T-helper 22 cell (primary cell): ENCODE results near the gene KRTAP10-8.
"Not testable (repeated sequence)": the region's sequence is repeated elsewhere in the genome, so short reads cannot be mapped to it uniquely, and the experiment has no call there.

Experiments
- DNase-seq: peaks from one replicate; pipeline ENCODE4 v3.0.0-alpha.2; 2020; ENCODE audit warnings: low read depth

Gene KRTAP10-8, protein sequence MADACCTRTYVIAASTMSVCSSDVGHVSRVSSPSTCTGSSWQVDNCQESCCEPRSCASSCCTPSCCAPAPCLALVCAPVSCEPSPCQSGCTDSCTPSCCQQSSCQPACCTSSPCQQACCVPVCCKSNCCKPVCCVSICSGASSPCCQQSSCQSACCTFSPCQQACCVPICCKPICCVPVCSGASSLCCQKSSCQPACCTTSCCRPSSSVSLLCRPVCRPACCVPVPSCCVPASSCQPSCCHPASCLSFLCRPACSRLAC

GRCh38 chr21:44612029-44612486 lies at the start of gene KRTAP10-8:
TSS of gene KRTAP10-8 (plus strand) at chr21:44612079. CDS start at chr21:44612101, 22 bp downstream.
- DNase-seq, result no peak

DNA sequence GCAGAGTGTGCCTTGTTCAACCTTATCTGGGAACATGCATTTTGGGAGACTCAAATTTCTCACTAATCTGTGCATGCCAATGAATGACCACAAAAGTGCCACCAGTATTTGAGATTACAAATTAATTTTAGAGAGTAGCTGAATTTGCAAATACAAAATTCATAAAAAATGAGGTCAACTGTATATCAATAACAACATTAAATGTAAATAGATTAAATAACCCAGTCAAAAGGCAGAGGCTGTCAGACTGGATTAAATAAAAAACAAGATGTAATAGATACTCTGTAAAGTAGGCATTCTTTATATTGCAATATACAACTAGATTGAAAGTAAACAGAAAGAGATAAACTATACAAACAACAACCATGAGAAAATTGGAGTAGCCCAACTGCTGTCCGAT lies 47.8 kb upstream of the KRTAP10-8 start:
- DNase-seq, result no peak

DNA sequence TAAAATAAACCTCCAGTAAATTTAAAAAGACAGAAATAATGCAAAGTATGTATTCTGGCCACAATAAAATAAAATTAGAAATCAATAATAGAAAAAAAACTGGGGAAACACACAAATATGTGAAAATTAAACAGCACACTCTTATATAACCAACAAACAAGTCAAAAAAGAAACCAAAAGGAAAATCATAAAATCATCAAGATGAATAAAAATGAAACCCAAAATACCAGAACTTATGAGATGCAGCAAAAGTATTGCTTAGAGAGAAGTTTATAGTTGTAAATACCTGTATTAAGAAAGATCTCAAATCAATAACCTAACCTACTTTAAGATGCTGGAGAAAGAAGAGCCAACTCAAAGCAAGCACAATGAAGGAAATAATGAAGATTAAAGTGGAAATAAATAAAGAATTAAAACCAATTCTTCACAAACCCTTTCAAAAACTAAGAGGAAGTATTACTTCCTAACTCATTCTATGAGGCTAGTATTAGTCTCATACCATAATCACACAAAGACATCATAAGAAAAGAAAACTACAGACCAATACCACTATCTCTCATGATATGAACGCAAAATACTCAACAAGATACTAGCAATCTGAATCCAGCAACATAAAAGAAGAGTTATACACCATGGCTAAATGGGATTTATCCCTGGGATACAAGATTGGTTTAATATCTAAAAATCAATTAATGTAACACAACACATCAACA lies 46.8 kb upstream of the KRTAP10-8 start:
- DNase-seq, result no peak

DNA sequence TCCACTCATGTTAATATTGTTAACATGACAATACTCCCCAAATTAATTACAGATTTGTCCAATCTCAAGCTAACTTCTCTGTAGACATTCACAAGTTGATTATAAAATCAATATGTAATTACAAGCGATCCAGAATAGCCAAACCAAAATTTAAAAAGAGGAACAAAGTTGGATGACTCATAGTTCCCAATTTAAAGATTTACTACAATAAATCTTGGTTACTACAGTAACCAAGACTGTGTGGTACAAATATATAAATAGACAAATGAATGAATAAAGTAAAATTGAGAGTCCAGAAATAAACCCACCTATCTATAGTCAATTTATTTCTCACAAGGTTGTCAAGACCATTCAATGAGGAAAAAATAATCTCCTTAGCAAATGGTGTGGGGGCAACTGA lies 45.5 kb upstream of the KRTAP10-8 start:
- no peak for DNase-seq

DNA sequence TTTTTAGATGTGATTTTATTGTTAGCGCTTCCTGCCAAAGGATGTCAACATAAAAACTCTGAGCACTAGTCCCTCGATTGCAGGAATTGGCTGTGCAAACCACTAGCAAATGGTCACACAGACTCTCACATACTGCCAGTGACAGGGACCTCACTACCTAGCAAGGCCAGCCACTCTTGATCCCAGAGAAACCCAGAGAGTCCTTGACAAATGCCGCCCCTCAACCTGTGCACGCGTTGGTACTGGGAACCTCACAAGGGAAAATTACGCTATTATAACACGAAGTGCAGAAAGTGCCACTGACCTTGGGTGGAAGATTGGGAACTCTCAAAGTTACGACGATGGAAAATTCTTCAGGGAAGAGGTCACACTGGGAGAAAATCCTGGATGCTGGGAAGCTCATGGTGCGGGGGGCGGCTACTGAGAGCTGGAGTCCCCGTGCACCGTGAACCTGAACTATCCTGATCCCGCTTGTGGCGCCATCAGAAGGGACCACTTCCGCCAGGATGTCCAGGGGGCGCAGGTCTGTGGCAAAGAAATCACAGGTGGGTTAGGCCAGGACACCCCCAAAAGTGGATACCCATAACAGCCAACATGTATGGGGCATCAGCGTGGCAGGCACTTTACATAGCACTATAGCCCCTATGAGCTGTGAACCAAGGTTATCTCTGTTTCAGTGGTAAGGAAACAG lies 44.3 kb upstream of the KRTAP10-8 start:
- DNase-seq, result no peak

GRCh38 chr21:44568261-44568660 lies 43.6 kb upstream of the KRTAP10-8 start:
- no peak for DNase-seq

GRCh38 chr21:44568667-44569556 lies 43.0 kb upstream of the KRTAP10-8 start:
- no peak for DNase-seq

- no peak for DNase-seq
Observed at GRCh38 chr21:44569861-44570517, 41.9 kb upstream of the KRTAP10-8 start.

DNA sequence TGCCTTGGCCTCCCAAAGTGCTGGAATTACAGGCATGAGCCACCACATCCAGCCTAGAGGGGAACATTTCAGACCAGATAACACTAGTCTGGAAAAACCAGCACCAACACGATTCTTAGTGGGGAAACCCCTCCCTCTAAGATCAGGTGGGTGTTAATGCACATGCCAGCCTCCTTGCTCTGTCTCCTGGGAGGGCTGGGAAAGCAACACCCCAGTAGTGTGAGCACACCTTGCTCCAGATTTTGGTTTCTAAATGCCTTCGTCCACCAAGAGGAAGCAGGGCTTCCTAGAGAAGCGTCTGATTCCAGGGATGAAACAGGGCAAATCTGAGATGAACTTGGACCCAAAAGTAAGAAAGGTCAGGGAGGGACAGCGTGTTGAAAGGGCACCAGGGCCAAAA lies 40.6 kb upstream of the KRTAP10-8 start:
- no peak for DNase-seq

DNA sequence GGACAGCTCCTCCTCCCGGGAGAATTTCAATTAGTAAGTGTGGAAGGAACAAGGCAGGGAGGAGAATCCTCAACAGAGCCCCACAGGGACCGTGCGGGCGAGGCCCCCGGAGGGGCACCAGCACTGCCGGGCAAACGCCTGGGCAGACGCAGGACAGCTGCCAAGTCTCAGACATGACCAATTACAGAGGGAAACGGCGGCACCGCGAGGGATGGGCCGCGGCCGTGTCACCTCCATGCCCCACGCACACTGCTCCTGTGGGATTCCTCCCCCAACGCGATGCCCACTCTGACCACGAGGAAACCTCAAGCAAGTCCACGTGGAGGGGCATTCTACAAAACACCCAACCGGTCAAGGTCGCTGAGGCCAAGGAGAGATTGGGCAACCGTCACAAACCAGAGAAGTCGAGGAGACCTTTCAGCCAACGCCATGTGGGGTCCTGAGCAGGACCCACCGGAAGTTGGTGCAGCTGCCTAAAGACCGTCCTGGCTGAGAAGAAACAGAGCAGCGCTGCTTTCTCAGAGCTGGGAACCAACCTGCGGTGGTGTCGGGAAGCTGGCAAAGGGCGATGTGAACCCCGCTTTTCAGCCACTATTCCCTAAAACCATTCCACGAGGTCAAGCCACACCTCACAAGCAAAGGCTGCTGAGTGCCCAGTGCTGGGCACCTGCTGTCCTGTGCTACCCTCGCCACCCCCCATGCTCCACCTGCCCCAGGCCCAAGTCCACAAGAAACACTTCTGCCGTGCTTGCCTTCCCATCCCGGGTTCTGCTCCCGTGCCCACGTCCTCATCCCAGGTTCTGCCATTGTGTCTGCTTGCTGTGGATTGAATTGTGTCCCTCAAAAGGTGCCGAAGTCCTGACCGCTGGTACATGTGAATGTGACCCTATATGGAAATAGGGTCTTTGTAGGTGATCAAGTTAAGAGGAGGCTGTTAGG lies 39.8 kb upstream of the KRTAP10-8 start:
- DNase-seq, result no peak

GRCh38 chr21:44572959-44573583 lies 38.8 kb upstream of the KRTAP10-8 start:
- no peak for DNase-seq

GRCh38 chr21:44573630-44574456 lies 38.0 kb upstream of the KRTAP10-8 start, which contains the start of gene KRTAP10-4:
TSS of gene KRTAP10-4 (plus strand) at chr21:44573729. CDS start at chr21:44573759, 30 bp downstream.
- not testable (repeated sequence) for DNase-seq

GRCh38 chr21:44574457-44575306 lies 37.2 kb upstream of the KRTAP10-8 start:
- no peak for DNase-seq

GRCh38 chr21:44575307-44576024 lies 36.4 kb upstream of the KRTAP10-8 start:
- no peak for DNase-seq

DNA sequence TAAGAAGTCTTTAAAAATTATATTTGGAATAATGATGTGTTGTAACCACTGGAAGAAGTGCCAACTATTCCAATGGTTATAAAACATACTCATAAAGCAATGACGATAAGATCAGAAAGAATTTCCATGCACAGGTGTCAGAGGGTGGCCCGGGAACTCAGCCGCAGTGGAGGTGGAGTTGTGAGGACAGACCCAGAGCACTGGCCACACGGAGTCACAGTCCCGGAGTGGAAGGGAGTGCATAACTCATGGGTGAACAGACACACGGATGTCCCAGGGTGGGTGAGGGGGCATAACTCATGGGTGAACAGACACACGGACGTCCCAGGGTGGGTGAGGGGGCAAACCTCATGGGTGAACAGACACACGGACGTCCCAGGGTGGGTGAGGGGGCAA lies 35.9 kb upstream of the KRTAP10-8 start:
- no peak for DNase-seq

GRCh38 chr21:44578371-44579055 lies 33.4 kb upstream of the KRTAP10-8 start:
- DNase-seq, result no peak
